GM18526 (cell line): ENCODE data around the gene WDFY4.

Experiments used
- POLR2A ChIP-seq: IDR thresholded peaks from 3 replicates; pipeline ENCODE4 v1.6.1; 2011; ENCODE audit not compliant: insufficient read length; ENCODE audit errors: extremely low read depth

WDFY4 gene

GRCh38 chr10:48957361-48958151, 272.9 kb downstream of the WDFY4 start:
- no peak for TF ChIP-seq POLR2A

GRCh38 chr10:48958598-48959190, 274.0 kb downstream of the WDFY4 start:
- TF ChIP-seq POLR2A, result no peak

GRCh38 chr10:48964038-48964437, 279.4 kb downstream of the WDFY4 start:
- no peak for TF ChIP-seq POLR2A

- no peak for TF ChIP-seq POLR2A
Measured at GRCh38 chr10:48965460-48965859, 280.8 kb downstream of the WDFY4 start.

GRCh38 chr10:48968036-48968435, 283.4 kb downstream of the WDFY4 start:
- no peak for TF ChIP-seq POLR2A

GRCh38 chr10:48970046-48970445, 285.4 kb downstream of the WDFY4 start:
- no peak for TF ChIP-seq POLR2A

- TF ChIP-seq POLR2A, result no peak
Measured at GRCh38 chr10:48970654-48971053, 286.0 kb downstream of the WDFY4 start.

- no peak for TF ChIP-seq POLR2A
Measured at GRCh38 chr10:48973065-48973464, 288.4 kb downstream of the WDFY4 start.

- no peak for TF ChIP-seq POLR2A
Measured at GRCh38 chr10:48974510-48975156, 290.0 kb downstream of the WDFY4 start.

- no peak for TF ChIP-seq POLR2A
Measured at GRCh38 chr10:48976196-48976595, 291.5 kb downstream of the WDFY4 start.

- TF ChIP-seq POLR2A, result no peak
Measured at GRCh38 chr10:48978318-48978717, 293.6 kb downstream of the WDFY4 start.

GRCh38 chr10:48981310-48981907, 296.7 kb downstream of the WDFY4 start:
- no peak for TF ChIP-seq POLR2A

GRCh38 chr10:48982584-48982983, 297.9 kb downstream of the WDFY4 start:
- no peak for TF ChIP-seq POLR2A

- no peak for TF ChIP-seq POLR2A
Measured at GRCh38 chr10:48983648-48984351, 299.1 kb downstream of the WDFY4 start.

GRCh38 chr10:48985621-48986158, 301.0 kb downstream of the WDFY4 start:
- no peak for TF ChIP-seq POLR2A

- no peak for TF ChIP-seq POLR2A
Measured at GRCh38 chr10:48990226-48990625, 305.6 kb downstream of the WDFY4 start.

- no peak for TF ChIP-seq POLR2A
Measured at GRCh38 chr10:48993627-48994026, 309.0 kb downstream of the WDFY4 start.
